NCI-H2081 treated with DMSO at 0.1 percent for 48 hours (cell line): Measurements from ENCODE around the gene FNBP1L.

Experiments
- DNase-seq: peaks from one replicate; lab custom pipeline; 2025; lab: John Stamatoyannopoulos, UW

FNBP1L gene

GRCh38 chr1:93592551-93592949, 144.6 kb downstream of the FNBP1L start:
- DNase-seq, result no peak

DNA sequence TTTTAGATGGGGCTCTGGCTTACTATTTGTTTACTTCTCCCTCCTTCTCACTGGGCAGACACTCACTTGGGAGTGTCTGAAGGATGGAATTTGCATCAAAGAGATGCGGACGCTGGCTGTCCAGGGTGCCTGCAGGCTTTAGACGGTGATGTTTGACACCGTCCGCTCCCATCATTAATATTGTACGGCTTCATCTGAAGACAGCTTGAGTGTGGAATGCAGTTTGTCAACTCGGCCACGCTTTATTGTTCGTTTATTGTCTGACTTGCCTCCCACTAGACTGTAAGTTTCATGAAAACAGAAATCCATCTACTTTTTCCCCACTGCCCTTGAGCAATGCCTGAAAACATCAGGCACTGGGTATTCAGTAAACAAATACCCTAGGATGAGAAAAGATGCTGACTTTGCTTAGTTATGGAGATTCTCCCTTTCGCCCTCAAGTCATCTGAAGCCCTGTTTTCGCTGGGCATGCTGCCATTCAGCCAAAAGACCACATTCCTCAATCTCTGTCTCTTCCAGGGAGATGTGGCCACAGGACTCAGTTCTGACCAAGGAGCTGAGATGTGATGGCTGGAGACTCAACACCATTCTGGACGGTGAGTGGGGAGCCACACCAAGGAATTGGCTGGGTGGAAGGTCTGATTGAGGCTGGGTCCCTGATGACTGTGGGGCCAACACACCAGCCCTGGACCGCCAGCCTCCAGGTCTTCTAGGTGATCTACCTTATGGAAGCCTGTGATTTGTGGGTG, 146.1 kb downstream of the FNBP1L start:
- no peak for DNase-seq

DNA sequence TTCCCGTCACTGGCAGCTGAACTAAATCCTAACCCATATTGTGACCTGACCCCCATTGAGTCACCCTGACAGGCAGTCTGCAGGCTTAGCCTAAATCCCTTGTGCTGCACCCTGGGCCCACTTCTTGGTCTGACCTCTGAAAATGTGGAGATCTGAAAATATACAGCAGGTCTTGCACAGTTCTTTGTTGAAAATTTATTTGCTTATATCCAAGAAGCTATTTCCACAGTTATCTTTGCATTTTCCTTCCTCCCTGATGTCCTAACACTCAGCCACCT, 146.6 kb downstream of the FNBP1L start:
- no peak for DNase-seq

GRCh38 chr1:93595266-93595665, 147.3 kb downstream of the FNBP1L start:
- no peak for DNase-seq

- DNase-seq, result no peak
Observed at GRCh38 chr1:93595743-93596142, 147.8 kb downstream of the FNBP1L start.

- no peak for DNase-seq
Observed at GRCh38 chr1:93596329-93597089, 148.6 kb downstream of the FNBP1L start.

GRCh38 chr1:93597709-93598108, 149.8 kb downstream of the FNBP1L start:
- DNase-seq, result no peak

DNA sequence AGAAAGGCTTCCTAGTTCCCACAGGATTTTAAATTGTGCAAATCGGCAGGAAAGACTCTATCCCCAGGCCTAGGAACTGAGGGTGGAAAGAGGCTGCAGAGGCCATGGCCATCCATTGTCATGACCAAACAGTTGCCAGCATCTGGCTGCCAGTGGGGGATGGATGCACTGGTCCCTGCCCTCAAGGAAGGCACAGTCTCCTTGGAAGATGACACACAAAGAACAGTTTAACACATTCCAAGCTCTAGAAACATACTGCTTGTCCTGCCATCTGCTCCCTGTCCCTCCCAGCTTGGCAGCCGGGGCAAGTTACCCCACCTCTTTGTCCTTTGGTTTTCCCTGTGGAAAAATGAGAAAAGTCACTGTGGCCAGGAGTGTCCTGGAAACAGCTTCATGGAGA, 150.5 kb downstream of the FNBP1L start:
- no peak for DNase-seq

DNA sequence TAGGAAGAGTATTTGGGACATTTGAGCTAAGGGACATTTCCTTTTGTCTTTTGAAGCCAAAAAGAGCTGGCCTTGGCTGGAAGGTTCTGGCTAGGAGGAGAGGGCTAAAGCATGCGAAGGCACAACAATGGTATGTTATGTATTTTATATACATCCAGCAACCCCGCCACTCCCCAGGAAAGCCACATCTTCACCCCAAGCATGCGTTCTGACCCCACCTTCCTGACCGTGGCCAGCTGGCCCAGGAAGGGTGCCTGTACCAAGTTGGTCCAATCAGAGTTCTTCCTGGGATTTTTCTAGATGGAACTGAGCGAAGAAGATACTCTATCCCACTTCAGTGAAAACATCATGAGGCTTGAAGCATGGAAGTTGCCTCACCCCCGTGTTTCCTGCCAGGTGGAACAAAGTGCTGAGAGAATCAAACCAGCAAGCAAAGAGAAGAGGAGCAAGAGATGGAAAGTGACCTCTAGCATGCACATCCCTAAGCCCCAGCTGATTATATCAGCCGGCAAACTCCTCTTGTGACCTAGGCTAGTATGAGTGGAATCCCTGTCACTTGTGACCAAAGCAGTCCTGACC, 151.0 kb downstream of the FNBP1L start:
- DNase-seq, result no peak

DNA sequence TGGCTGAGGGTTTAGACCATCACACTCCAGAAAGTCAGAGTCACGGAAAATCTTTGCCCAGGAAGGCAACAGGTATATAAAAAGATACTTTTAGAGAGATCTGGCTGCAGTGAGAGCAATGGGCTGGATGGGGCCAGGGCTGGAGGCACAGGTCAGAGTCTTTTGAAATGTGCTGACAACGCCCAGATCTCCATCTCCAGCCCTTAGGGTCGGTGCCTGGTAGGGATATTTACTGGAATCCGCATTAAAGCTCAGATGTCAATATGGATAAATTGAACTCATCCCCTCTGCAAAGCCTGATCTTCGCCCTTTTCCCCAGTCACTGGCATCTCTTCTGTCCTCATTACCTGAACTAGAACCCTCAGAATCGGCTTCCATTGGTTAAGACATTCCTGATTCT, 151.6 kb downstream of the FNBP1L start:
- DNase-seq, result no peak

GRCh38 chr1:93600663-93601062, 152.7 kb downstream of the FNBP1L start:
- DNase-seq, result no peak

DNA sequence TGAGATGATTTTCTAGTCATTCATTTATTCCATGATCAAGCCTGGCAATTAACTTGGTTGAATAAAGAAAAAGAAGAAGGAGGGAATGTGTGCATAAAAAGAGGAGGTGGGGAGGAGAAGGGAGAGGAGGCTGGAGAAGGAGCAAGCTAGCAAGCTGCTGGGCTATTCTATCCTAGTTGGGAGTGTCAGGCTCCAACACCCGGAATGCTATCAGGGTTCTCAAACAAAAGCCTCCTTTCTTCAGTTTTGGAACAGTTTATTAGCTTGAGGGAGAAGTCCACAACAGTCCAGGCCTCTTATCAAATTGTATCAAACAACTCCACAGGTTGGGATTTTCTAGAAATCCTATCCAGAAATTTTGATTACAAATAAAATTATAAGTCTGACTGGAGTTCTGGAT, 153.8 kb downstream of the FNBP1L start:
- DNase-seq, result no peak

- no peak for DNase-seq
Observed at GRCh38 chr1:93602101-93602500, 154.2 kb downstream of the FNBP1L start.

DNA sequence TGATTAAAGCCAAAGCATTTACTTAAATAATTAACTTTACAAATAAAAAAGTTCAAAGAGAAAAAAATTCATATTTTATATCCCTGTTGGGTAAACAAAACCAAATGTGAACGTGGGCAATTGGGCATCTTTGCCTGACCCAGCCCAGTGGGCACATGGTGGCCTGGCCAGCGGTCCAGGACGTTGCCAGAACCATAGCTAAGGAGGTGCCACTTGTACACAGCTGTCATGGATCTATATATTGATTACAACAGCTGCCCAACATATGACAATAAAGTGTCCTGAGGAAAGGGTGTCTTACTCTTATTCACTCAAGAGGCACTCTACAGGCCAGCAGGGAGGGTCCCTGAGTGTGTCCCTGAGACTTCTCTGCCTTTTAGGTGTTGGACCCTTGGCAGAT, 155.2 kb downstream of the FNBP1L start:
- DNase-seq, result no peak

GRCh38 chr1:93603601-93604000, 155.7 kb downstream of the FNBP1L start:
- DNase-seq, result no peak
